HepG2 (cell line): ENCODE results near the gene SYCE3. TPM values are rescaled to one million over a fixed set of nuclear protein-coding genes. Genes with fewer than 3 reads are reported as not detected.

Experiments
- FIP1L1 ChIP-seq: fragments of 200-400 bp; formaldehyde crosslinking; IDR thresholded peaks from 2 replicates; pipeline ENCODE4 v1.6.1; 2018; ENCODE audit warnings: low read depth, mild to moderate bottlenecking, low read length, moderate library complexity, borderline replicate concordance; ENCODE audit not compliant: insufficient read depth
- KDM4B ChIP-seq: sonication (generic); formaldehyde crosslinking; IDR thresholded peaks from 2 replicates; pipeline ENCODE4 v1.4.0; 2020; ENCODE audit warnings: missing genetic modification reagents
- MBNL3 ChIP-seq: fragments of 250-450 bp; sonication (Bioruptor Pico); conservative IDR thresholded peaks from 2 replicates; pipeline ENCODE4 v1.8.0; 2022; ENCODE audit warnings: mild to moderate bottlenecking, inconsistent platforms
- MTF1 ChIP-seq: sonication (generic); formaldehyde crosslinking; IDR thresholded peaks from 2 replicates; pipeline ENCODE4 v1.5.0; 2020; ENCODE audit warnings: missing genetic modification reagents
- PAF1 ChIP-seq: IDR thresholded peaks from 2 replicates; pipeline ENCODE4 v1.6.1; 2016; ENCODE audit warnings: missing genetic modification reagents, missing compliant biosample characterization
- PAXIP1 ChIP-seq: sonication (generic); formaldehyde crosslinking; conservative IDR thresholded peaks from 2 replicates; pipeline ENCODE4 v1.4.0; 2020; ENCODE audit warnings: mild to moderate bottlenecking, missing genetic modification reagents, moderate library complexity
- PHF8 ChIP-seq: sonication (generic); formaldehyde crosslinking; IDR thresholded peaks from 2 replicates; pipeline ENCODE4 v1.5.0; 2020; ENCODE audit warnings: missing genetic modification reagents
- POGZ ChIP-seq: sonication (generic); formaldehyde crosslinking; IDR thresholded peaks from 2 replicates; pipeline ENCODE4 v1.4.0; 2020; ENCODE audit warnings: mild to moderate bottlenecking, missing genetic modification reagents
- RBFOX2 ChIP-seq: fragments of 200-400 bp; formaldehyde crosslinking; IDR thresholded peaks from 2 replicates; pipeline ENCODE4 v1.6.1; 2017; ENCODE audit warnings: low read depth, mild to moderate bottlenecking, low read length
- SP2 ChIP-seq: sonication (generic); formaldehyde crosslinking; IDR thresholded peaks from 2 replicates; pipeline ENCODE4 v1.5.1; 2020; ENCODE audit warnings: mild to moderate bottlenecking, missing genetic modification reagents
- TSC22D2 ChIP-seq: sonication (generic); formaldehyde crosslinking; IDR thresholded peaks from 2 replicates; pipeline ENCODE4 v1.5.1; 2020; ENCODE audit warnings: missing genetic modification reagents, mild to moderate bottlenecking, borderline replicate concordance
- ZFP1 ChIP-seq: IDR thresholded peaks from 2 replicates; pipeline ENCODE4 v1.6.1; 2016
- ZNF101 ChIP-seq: sonication (generic); formaldehyde crosslinking; IDR thresholded peaks from 2 replicates; pipeline ENCODE4 v1.4.0; 2020; ENCODE audit warnings: mild to moderate bottlenecking, low read depth, missing genetic modification reagents, borderline replicate concordance
- ZNF281 ChIP-seq: sonication (generic); formaldehyde crosslinking; IDR thresholded peaks from 2 replicates; pipeline ENCODE4 v1.4.0; 2020; ENCODE audit warnings: missing genetic modification reagents, borderline replicate concordance
- ZSCAN9 ChIP-seq: IDR thresholded peaks from 2 replicates; pipeline ENCODE4 v1.6.1; 2016; ENCODE audit warnings: borderline replicate concordance
- polyA plus RNA-seq, 8 experiments: library from polyadenylated mRNA; depleted of rRNA in 3 of 8; stranded (reverse) in 7 of 8; unstranded in 1 of 8; fragments of >200 nt; fragmentation: Illumina TruSeq in 4 of 8; extraction: Trizol in 4 of 8; gene quantifications; 2 replicates each; pipeline versions ENCODE4 v1.2.1 to v1.2.3, GENCODE V29; 2011 to 2016; ENCODE audit warnings: low read depth in 4 of 8, missing spikeins in 1 of 8, mixed read lengths in 1 of 8; ENCODE audit not compliant: insufficient read depth in 1 of 8
- total RNA-seq, 5 experiments: library from RNA; depleted of rRNA; stranded (reverse); fragments of >200 nt; fragmentation: Illumina TruSeq; extraction: Trizol; gene quantifications; 2 replicates each; pipeline ENCODE4 v1.2.3, GENCODE V29; 2016; ENCODE audit warnings: low read depth in 1 of 5
- TF ChIP-seq, protein P1 (sequence below): sonication (generic); formaldehyde crosslinking; IDR thresholded peaks from 2 replicates; pipeline ENCODE4 v1.5.1; 2020; ENCODE audit warnings: mild to moderate bottlenecking, missing genetic modification reagents
- TF ChIP-seq, protein P2 (sequence below): sonication (generic); formaldehyde crosslinking; IDR thresholded peaks from 2 replicates; pipeline ENCODE4 v1.4.0; 2020; ENCODE audit warnings: missing genetic modification reagents, borderline replicate concordance

The SYCE3 gene
- total and polyA plus RNA-seq, 2 of the 13 experiments (the other 11 are each of a cell fraction or from before 2014, with no cell fraction given): not detected

- TF ChIP-seq, protein P1, sequence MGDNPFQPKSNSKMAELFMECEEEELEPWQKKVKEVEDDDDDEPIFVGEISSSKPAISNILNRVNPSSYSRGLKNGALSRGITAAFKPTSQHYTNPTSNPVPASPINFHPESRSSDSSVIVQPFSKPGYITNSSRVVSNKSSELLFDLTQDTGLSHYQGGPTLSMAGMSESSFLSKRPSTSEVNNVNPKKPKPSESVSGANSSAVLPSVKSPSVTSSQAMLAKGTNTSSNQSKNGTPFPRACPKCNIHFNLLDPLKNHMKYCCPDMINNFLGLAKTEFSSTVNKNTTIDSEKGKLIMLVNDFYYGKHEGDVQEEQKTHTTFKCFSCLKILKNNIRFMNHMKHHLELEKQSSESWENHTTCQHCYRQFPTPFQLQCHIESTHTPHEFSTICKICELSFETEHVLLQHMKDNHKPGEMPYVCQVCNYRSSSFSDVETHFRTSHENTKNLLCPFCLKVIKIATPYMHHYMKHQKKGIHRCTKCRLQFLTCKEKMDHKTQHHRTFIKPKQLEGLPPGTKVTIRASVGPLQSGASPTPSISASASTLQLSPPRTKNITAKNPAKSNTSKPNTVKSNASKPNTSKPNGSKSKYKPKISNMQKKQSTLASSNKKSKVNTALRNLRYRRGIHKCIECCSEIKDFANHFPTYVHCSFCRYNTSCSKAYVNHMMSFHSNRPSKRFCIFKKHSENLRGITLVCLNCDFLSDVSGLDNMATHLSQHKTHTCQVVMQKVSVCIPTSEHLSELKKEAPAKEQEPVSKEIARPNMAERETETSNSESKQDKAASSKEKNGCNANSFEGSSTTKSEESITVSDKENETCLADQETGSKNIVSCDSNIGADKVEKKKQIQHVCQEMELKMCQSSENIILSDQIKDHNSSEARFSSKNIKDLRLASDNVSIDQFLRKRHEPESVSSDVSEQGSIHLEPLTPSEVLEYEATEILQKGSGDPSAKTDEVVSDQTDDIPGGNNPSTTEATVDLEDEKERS: no peak
- peak; percentile 48; the same call in 1 of the 2 replicates for TF ChIP-seq POGZ (CRISPR knock-in tag)
- TF ChIP-seq SP2 (CRISPR knock-in tag): 0 out of 2 replicates have a peak, but pooled peaks have one; percentile 25
- TF ChIP-seq FIP1L1: peak; percentile 21; the same call in 1 of the 2 replicates
- TF ChIP-seq MBNL3: no peak
- peak; percentile 66; the same call in 1 of the 2 replicates for TF ChIP-seq TSC22D2
- peak; percentile 64; the same call in 1 of the 2 replicates for TF ChIP-seq PHF8 (CRISPR knock-in tag)
- no peak for TF ChIP-seq ZFP1
- TF ChIP-seq RBFOX2: peak; percentile 84
- TF ChIP-seq PAXIP1 (CRISPR knock-in tag): no peak
- peak; percentile 68 for TF ChIP-seq MTF1 (CRISPR knock-in tag)
- TF ChIP-seq, protein P2, sequence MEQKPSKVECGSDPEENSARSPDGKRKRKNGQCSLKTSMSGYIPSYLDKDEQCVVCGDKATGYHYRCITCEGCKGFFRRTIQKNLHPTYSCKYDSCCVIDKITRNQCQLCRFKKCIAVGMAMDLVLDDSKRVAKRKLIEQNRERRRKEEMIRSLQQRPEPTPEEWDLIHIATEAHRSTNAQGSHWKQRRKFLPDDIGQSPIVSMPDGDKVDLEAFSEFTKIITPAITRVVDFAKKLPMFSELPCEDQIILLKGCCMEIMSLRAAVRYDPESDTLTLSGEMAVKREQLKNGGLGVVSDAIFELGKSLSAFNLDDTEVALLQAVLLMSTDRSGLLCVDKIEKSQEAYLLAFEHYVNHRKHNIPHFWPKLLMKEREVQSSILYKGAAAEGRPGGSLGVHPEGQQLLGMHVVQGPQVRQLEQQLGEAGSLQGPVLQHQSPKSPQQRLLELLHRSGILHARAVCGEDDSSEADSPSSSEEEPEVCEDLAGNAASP (CRISPR knock-in tag): 0 out of 2 replicates have a peak, but pooled peaks have one; percentile 47
- TF ChIP-seq ZNF101 (CRISPR knock-in tag): 0 out of 2 replicates have a peak, but pooled peaks have one; percentile 41
- peak; percentile 81 for TF ChIP-seq ZSCAN9 (CRISPR knock-in tag)
- no peak for TF ChIP-seq PAF1 (CRISPR knock-in tag)
- no peak for TF ChIP-seq ZNF281 (CRISPR knock-in tag)
- peak; percentile 71; the same call in 1 of the 2 replicates for TF ChIP-seq KDM4B (CRISPR knock-in tag)
These were observed 32.7 kb downstream of the SYCE3 start, which contains the start of gene TYMP (continued) for GRCh38 chr22:50529897-50530579.
